Endodermal cell (in vitro differentiated cells): ENCODE data around the gene NDUFB4. TPM values are rescaled to one million over a fixed set of nuclear protein-coding genes. Genes with fewer than 3 reads are reported as not detected.

Source experiments
- DNase-seq: peaks from one replicate; pipeline ENCODE4 v3.0.0-alpha.2; 2017
- H3K27ac ChIP-seq: 2 replicates; pipeline ENCODE4 v1.5.1; 2013; ENCODE audit warnings: mild to moderate bottlenecking, low read depth, low read length, moderate library complexity
- H3K27me3 ChIP-seq: 2 replicates; pipeline ENCODE4 v1.6.1; 2013; ENCODE audit warnings: mild to moderate bottlenecking, low read length, moderate library complexity; ENCODE audit not compliant: insufficient read depth, control insufficient read depth, poor library complexity, severe bottlenecking
- H3K36me3 ChIP-seq: 2 replicates; pipeline ENCODE4 v1.7.0; 2013; ENCODE audit warnings: mild to moderate bottlenecking, low read length, moderate library complexity; ENCODE audit not compliant: control insufficient read depth, insufficient read depth
- H3K4me1 ChIP-seq: one replicate; pipeline ENCODE4 v1.7.0; 2013; ENCODE audit warnings: low read length; ENCODE audit not compliant: control insufficient read depth, insufficient read depth
- H3K4me3 ChIP-seq: 2 replicates; pipeline ENCODE4 v1.5.1; 2013; ENCODE audit warnings: mild to moderate bottlenecking, low read length, moderate library complexity
- H3K9ac ChIP-seq: 2 replicates; pipeline ENCODE4 v1.6.1; 2013; ENCODE audit warnings: mild to moderate bottlenecking, low read length, moderate library complexity; ENCODE audit not compliant: poor library complexity, severe bottlenecking; ENCODE audit errors: extremely low read depth
- H3K9me3 ChIP-seq: 2 replicates; pipeline ENCODE4 v1.6.1; 2013; ENCODE audit warnings: mild to moderate bottlenecking, low read length, moderate library complexity; ENCODE audit not compliant: control insufficient read depth
- H3K27ac Mint-ChIP-seq: 2 replicates; pipeline ENCODE4 v1.8.0; 2020; ENCODE audit warnings: mixed read lengths
- H3K27me3 Mint-ChIP-seq: 2 replicates; pipeline ENCODE4 v1.8.0; 2021; ENCODE audit warnings: mild to moderate bottlenecking, mixed read lengths; ENCODE audit not compliant: insufficient read depth
- H3K36me3 Mint-ChIP-seq: 2 replicates; pipeline ENCODE4 v1.8.0; 2020; ENCODE audit warnings: low read depth, mixed read lengths
- H3K4me1 Mint-ChIP-seq: 2 replicates; pipeline ENCODE4 v1.8.0; 2020; ENCODE audit warnings: mixed read lengths
- H3K4me3 Mint-ChIP-seq: 2 replicates; pipeline ENCODE4 v1.8.0; 2020; ENCODE audit warnings: mild to moderate bottlenecking, moderate library complexity, mixed read lengths
- H3K9me3 Mint-ChIP-seq: 2 replicates; pipeline ENCODE4 v1.8.0; 2020; ENCODE audit warnings: mild to moderate bottlenecking, mixed read lengths
- WGBS, 2 experiments: methylation state at CpG; one replicate each; pipeline versions ENCODE4 v1.1.5 to v1.1.7; 2013; ENCODE audit warnings: missing lambda C conversion rate in 2 of 2, mixed read lengths in 1 of 2; ENCODE audit not compliant: insufficient coverage in 1 of 2, insufficient read length in 1 of 2; 5-methylcytosine and 5-hydroxymethylcytosine counted together
- total RNA-seq, 2 donors: library from RNA; stranded (reverse); fragmentation: NEBNext Ultra II Directional in 1 of 2; extraction: Animal tissue kit (Norgen Biotek cat#: 25700) in 1 of 2; gene quantifications; 2 replicates in 1 of 2; 3 replicates in 1 of 2; pipeline ENCODE4 v1.2.1, GENCODE V29; 2021
- TF ChIP-seq, protein P1 (sequence below): fragments of 200-600 bp; sonication (generic); conservative IDR thresholded peaks from 2 replicates; pipeline ENCODE4 v1.5.0; 2021; ENCODE audit warnings: antibody characterized with exemption, mild to moderate bottlenecking

The NDUFB4 gene
- total RNA-seq, 2 donors from 2014 or later = 144 to 181 TPM

DNA sequence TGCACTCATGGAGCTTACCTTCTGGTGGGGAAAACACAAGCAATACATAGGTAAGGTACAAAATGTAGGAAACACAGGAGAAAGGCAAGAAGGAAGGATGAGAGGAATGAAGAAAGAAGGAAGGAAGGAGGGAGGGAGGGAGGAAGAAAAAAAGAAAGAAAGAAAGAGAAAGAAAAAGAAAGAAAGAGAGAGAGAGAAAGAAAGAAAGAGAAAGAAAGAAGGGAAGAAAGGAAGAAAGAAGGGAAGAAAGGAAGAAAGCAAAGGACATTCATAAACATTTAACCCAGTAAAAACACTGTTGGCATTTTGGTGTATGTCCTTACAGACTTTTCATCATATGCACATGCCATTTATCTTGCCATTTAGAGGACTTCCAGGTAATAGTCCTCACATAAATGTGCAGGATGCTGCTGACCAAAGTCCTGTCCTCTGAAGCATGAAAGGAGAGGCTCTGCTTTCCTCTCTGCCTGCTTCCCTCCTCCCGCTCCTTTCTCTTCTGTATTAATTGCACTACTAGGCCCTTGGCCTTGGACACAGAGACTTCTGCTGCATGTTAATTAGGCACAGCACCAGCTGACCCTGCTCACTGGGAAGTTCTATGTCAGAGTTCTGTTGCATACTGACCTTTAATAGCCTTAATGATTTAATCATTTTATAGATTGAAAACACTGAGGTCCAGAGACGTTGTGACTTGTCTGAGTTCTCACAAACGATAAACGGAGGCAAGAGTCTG lies 29.7 kb upstream of the NDUFB4 start:
- Histone ChIP-seq H3K9ac (no peak overlapping the region), H3K36me3 (no peaks in the 10 kb centered on the region), H3K27me3 (no peaks in the 10 kb centered on the region), H3K4me3 (no peak overlapping the region), H3K4me1 (no peaks in the 10 kb centered on the region), H3K27ac (peak overlapping the region; percentile 33), H3K9me3 (no peaks in the 10 kb centered on the region)
- H3K27ac Mint-ChIP-seq = no peak overlapping the region
- DNase-seq = no peak
- H3K27me3 Mint-ChIP-seq = no peaks in the 10 kb centered on the region
- no peaks in the 10 kb centered on the region for H3K36me3 Mint-ChIP-seq
- WGBS, 2 experiments = 90% methylated on average over 3 to 4 of the region's 4 CpGs
- TF ChIP-seq, protein P1, sequence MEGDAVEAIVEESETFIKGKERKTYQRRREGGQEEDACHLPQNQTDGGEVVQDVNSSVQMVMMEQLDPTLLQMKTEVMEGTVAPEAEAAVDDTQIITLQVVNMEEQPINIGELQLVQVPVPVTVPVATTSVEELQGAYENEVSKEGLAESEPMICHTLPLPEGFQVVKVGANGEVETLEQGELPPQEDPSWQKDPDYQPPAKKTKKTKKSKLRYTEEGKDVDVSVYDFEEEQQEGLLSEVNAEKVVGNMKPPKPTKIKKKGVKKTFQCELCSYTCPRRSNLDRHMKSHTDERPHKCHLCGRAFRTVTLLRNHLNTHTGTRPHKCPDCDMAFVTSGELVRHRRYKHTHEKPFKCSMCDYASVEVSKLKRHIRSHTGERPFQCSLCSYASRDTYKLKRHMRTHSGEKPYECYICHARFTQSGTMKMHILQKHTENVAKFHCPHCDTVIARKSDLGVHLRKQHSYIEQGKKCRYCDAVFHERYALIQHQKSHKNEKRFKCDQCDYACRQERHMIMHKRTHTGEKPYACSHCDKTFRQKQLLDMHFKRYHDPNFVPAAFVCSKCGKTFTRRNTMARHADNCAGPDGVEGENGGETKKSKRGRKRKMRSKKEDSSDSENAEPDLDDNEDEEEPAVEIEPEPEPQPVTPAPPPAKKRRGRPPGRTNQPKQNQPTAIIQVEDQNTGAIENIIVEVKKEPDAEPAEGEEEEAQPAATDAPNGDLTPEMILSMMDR = no peak
- no peak overlapping the region for H3K4me3 Mint-ChIP-seq
- H3K9me3 Mint-ChIP-seq = no peaks in the 10 kb centered on the region
- H3K4me1 Mint-ChIP-seq = peaks cover 22% of the 10 kb centered on the region

DNA sequence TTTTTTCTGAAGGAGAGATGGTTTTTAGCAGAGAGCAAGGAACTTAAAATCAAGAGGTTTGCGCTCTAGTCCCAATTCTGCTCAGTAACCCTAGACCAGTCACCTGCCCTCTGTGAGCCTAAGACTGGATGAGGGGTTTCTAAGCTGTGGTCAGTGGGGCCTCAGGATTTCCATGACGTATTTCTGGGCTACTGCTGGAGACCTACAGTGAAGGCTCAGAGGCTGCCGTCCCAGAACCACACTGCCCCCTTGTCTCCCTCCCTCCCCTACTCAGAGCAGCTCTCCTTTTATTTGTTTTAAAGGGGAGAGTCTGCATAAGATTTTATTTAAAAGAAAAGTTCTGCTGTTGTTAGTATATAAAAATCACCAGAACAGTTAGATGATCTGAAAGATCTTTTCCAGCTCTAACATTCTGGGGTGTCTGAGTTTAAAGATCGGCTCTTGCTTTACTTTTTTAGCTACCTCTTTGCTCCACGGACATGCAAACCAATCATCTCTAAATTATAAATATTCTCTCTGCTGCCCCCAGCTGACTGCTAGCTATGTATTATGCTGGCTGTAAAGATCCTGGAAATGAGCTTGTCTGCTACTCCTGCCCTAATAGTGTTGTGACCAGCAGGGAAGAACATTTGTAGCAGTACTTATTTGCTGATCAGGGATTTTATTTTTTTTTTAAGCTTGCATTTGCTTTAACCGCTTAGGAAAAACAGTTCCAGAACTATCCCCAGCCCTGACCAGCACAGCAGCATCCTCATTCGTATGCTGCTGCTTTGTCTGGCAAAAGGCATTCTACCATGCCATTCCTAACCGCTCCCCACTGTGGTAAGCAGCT lies 28.6 kb upstream of the NDUFB4 start:
- Mint-ChIP-seq H3K36me3 (peaks cover 3% of the 10 kb centered on the region), H3K4me1 (peaks cover 20% of the 10 kb centered on the region), H3K4me3 (peak overlapping the region; percentile 20), H3K9me3 (peaks cover 10% of the 10 kb centered on the region), H3K27me3 (no peaks in the 10 kb centered on the region), H3K27ac (no peak overlapping the region)
- no peaks in the 10 kb centered on the region for H3K36me3 ChIP-seq
- H3K9me3 ChIP-seq = no peaks in the 10 kb centered on the region
- H3K27me3 ChIP-seq = no peaks in the 10 kb centered on the region
- TF ChIP-seq, protein P1 = peak; percentile 56
- peak overlapping the region; percentile 45 for H3K27ac ChIP-seq
- DNase-seq = peak; percentile 61
- no peak overlapping the region for H3K4me3 ChIP-seq
- 27 to 52% methylated on average over 3 to 8 of the region's 8 CpGs for WGBS, 2 experiments
- no peaks in the 10 kb centered on the region for H3K4me1 ChIP-seq
- H3K9ac ChIP-seq = no peak overlapping the region

DNA sequence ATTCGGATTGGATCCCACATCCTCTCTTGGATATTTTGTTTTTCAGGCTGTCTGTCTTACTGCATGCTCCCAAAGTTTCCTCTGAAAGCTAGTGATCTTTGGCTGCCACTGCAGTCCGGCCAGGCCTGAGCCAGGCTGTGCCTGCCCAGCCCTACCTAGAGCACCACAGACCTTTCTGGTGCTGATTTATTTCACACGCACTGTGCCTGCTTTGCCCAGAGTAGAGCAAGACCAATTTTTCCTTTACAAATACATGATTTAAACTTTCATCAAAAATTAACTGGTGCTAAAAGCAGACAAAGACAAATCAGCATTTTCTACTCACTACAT lies 28.0 kb upstream of the NDUFB4 start:
- Mint-ChIP-seq H3K4me1 (peaks cover 17% of the 10 kb centered on the region), H3K27me3 (no peaks in the 10 kb centered on the region), H3K27ac (no peak overlapping the region), H3K4me3 (no peak overlapping the region), H3K36me3 (peaks cover 3% of the 10 kb centered on the region), H3K9me3 (peaks cover 14% of the 10 kb centered on the region)
- TF ChIP-seq, protein P1 = no peak
- H3K9ac ChIP-seq = no peak overlapping the region
- H3K4me1 ChIP-seq = no peaks in the 10 kb centered on the region
- peaks cover 5% of the 10 kb centered on the region for H3K9me3 ChIP-seq
- 67 to 83% methylated on average over 1 to 3 of the region's 3 CpGs for WGBS, 2 experiments
- DNase-seq = peak; percentile 66
- no peak overlapping the region for H3K4me3 ChIP-seq
- H3K36me3 ChIP-seq = no peaks in the 10 kb centered on the region
- peak overlapping the region; percentile 45 for H3K27ac ChIP-seq
- no peaks in the 10 kb centered on the region for H3K27me3 ChIP-seq
